AG08395 (cell line): ENCODE measurements around the gene ENOX1.

Experiments used
- DNase-seq: peaks from one replicate; pipeline ENCODE4 v3.0.0; 2012; ENCODE audit warnings: mixed read lengths, low spot score

The ENOX1 gene

GRCh38 chr13:43289470-43290255, 497.1 kb downstream of the ENOX1 start:
- DNase-seq: no peak

GRCh38 chr13:43286751-43287150, 500.0 kb downstream of the ENOX1 start:
- no peak for DNase-seq

GRCh38 chr13:43285933-43286597, 500.7 kb downstream of the ENOX1 start:
- peak; percentile 50 for DNase-seq

GRCh38 chr13:43284162-43284561, 502.6 kb downstream of the ENOX1 start:
- DNase-seq: peak; percentile 22

- DNase-seq: no peak
These were observed 507.1 kb downstream of the ENOX1 start for GRCh38 chr13:43279696-43280095.

- no peak for DNase-seq
These were observed 508.6 kb downstream of the ENOX1 start for GRCh38 chr13:43278127-43278526.

- no peak for DNase-seq
These were observed 509.6 kb downstream of the ENOX1 start for GRCh38 chr13:43277142-43277541.

GRCh38 chr13:43274881-43275280, 511.9 kb downstream of the ENOX1 start:
- no peak for DNase-seq

- DNase-seq: no peak
These were observed 513.4 kb downstream of the ENOX1 start for GRCh38 chr13:43273362-43273761.

- no peak for DNase-seq
These were observed 513.9 kb downstream of the ENOX1 start for GRCh38 chr13:43272851-43273250.

GRCh38 chr13:43271152-43271551, 515.6 kb downstream of the ENOX1 start:
- no peak for DNase-seq

- DNase-seq: no peak
These were observed 516.5 kb downstream of the ENOX1 start for GRCh38 chr13:43270130-43270830.

- DNase-seq: peak; percentile 87
These were observed 517.7 kb downstream of the ENOX1 start for GRCh38 chr13:43269037-43269481.

- no peak for DNase-seq
These were observed 518.1 kb downstream of the ENOX1 start for GRCh38 chr13:43268632-43269031.

GRCh38 chr13:43267916-43268315, 518.9 kb downstream of the ENOX1 start:
- no peak for DNase-seq

GRCh38 chr13:43266936-43267615, 519.7 kb downstream of the ENOX1 start:
- no peak for DNase-seq

- no peak for DNase-seq
These were observed 521.7 kb downstream of the ENOX1 start for GRCh38 chr13:43265028-43265427.

- no peak for DNase-seq
These were observed 522.3 kb downstream of the ENOX1 start for GRCh38 chr13:43264458-43264857.

GRCh38 chr13:43263047-43263446, 523.7 kb downstream of the ENOX1 start:
- DNase-seq: no peak

- peak; percentile 59 for DNase-seq
These were observed 525.8 kb downstream of the ENOX1 start for GRCh38 chr13:43260999-43261398.

- peak; percentile 9 for DNase-seq
These were observed 528.0 kb downstream of the ENOX1 start for GRCh38 chr13:43258771-43259170.

GRCh38 chr13:43257765-43258164, 529.0 kb downstream of the ENOX1 start:
- DNase-seq: no peak
